WTC11 (cell line): Measurements from ENCODE around the gene SLC25A10. TPM values are rescaled to one million over a fixed set of nuclear protein-coding genes. Genes with fewer than 3 reads are reported as not detected.

Experiments
- ATAC-seq: fragments of 200-7000 bp; cut with Tn5 transposase; 2 replicates; pipeline ENCODE4 v1.10.0; 2021; ENCODE audit warnings: mild to moderate bottlenecking, moderate library complexity
- CTCF ChIA-PET: fragments of 300-600 bp; sonication (Branson Sonifier 250); formaldehyde crosslinking; loops from one replicate; lab custom pipeline; 2021; ENCODE audit warnings: antibody characterized with exemption; lab: Charles Lee
- POLR2A ChIA-PET: fragments of 350-600 bp; sonication (Branson Sonifier 250); formaldehyde crosslinking; loops from one replicate; lab custom pipeline; 2021; ENCODE audit warnings: antibody characterized with exemption; lab: Charles Lee
- DNase-seq: peaks from one replicate; pipeline ENCODE4 v3.0.0; 2021; ENCODE audit warnings: low spot score
- H3K27ac Mint-ChIP-seq: 2 replicates; pipeline ENCODE4 v1.8.0; 2021; ENCODE audit warnings: mixed read lengths
- H3K27me3 Mint-ChIP-seq: 2 replicates; pipeline ENCODE4 v1.8.0; 2021; ENCODE audit warnings: low read depth, mild to moderate bottlenecking, moderate library complexity, mixed read lengths
- H3K36me3 Mint-ChIP-seq: 2 replicates; pipeline ENCODE4 v1.8.0; 2021; ENCODE audit warnings: mixed read lengths
- H3K4me1 Mint-ChIP-seq: 2 replicates; pipeline ENCODE4 v1.8.0; 2022; ENCODE audit warnings: mixed read lengths
- H3K4me3 Mint-ChIP-seq: 2 replicates; pipeline ENCODE4 v1.8.0; 2021; ENCODE audit warnings: mild to moderate bottlenecking, moderate library complexity, mixed read lengths
- H3K9me3 Mint-ChIP-seq: 2 replicates; pipeline ENCODE4 v1.8.0; 2021; ENCODE audit warnings: mixed read lengths
- CREB1 ChIP-seq: sonication (generic); formaldehyde crosslinking; IDR thresholded peaks from 2 replicates; pipeline ENCODE4 v1.8.0; 2023; ENCODE audit warnings: mild to moderate bottlenecking, missing genetic modification reagents
- CREM ChIP-seq: sonication (generic); formaldehyde crosslinking; IDR thresholded peaks from 2 replicates; pipeline ENCODE4 v1.8.1; 2022; ENCODE audit warnings: mild to moderate bottlenecking, missing genetic modification reagents, moderate library complexity
- E2F1 ChIP-seq: sonication (generic); formaldehyde crosslinking; IDR thresholded peaks from 2 replicates; pipeline ENCODE4 v1.8.0; 2022; ENCODE audit warnings: mild to moderate bottlenecking, missing genetic modification reagents
- ELF4 ChIP-seq: sonication (generic); formaldehyde crosslinking; IDR thresholded peaks from 2 replicates; pipeline ENCODE4 v1.8.1; 2022; ENCODE audit warnings: low read depth, mild to moderate bottlenecking, moderate library complexity, missing genetic modification reagents
- ETV6 ChIP-seq: sonication (generic); formaldehyde crosslinking; IDR thresholded peaks from 2 replicates; pipeline ENCODE4 v1.8.1; 2022; ENCODE audit warnings: mild to moderate bottlenecking, missing genetic modification reagents
- FOXP1 ChIP-seq: sonication (generic); formaldehyde crosslinking; IDR thresholded peaks from 2 replicates; pipeline ENCODE4 v1.8.0; 2022; ENCODE audit warnings: missing genetic modification reagents, mild to moderate bottlenecking, moderate library complexity, borderline replicate concordance
- IRF1 ChIP-seq: sonication (generic); formaldehyde crosslinking; IDR thresholded peaks from 2 replicates; pipeline ENCODE4 v1.8.0; 2023; ENCODE audit warnings: missing genetic modification reagents
- MAX ChIP-seq: sonication (generic); formaldehyde crosslinking; IDR thresholded peaks from 2 replicates; pipeline ENCODE4 v1.8.0; 2022; ENCODE audit warnings: mild to moderate bottlenecking, missing genetic modification reagents
- MXD4 ChIP-seq: fragments of 250-450 bp; sonication (Bioruptor Pico); IDR thresholded peaks from 2 replicates; pipeline ENCODE4 v1.8.0; 2021; ENCODE audit warnings: mild to moderate bottlenecking, moderate library complexity, borderline replicate concordance
- NFATC4 ChIP-seq: fragments of 250-450 bp; sonication (Bioruptor Pico); IDR thresholded peaks from 2 replicates; pipeline ENCODE4 v1.9.0; 2021; ENCODE audit warnings: mild to moderate bottlenecking
- PRRX2 ChIP-seq: fragments of 250-450 bp; sonication (Bioruptor Pico); IDR thresholded peaks from 2 replicates; pipeline ENCODE4 v1.8.0; 2021; ENCODE audit warnings: mild to moderate bottlenecking
- SOX15 ChIP-seq: fragments of 250-450 bp; sonication (Bioruptor Pico); IDR thresholded peaks from 2 replicates; pipeline ENCODE4 v1.9.0; 2021; ENCODE audit warnings: mild to moderate bottlenecking
- ZBTB21 ChIP-seq: sonication (generic); formaldehyde crosslinking; IDR thresholded peaks from 2 replicates; pipeline ENCODE4 v1.8.1; 2023; ENCODE audit warnings: mild to moderate bottlenecking, missing genetic modification reagents, borderline replicate concordance
- total RNA-seq: library from RNA; stranded (reverse); gene quantifications from 3 replicates; pipeline ENCODE4 v1.2.3, GENCODE V29; 2021
- TF ChIP-seq, protein P1 (sequence below): fragments of 250-450 bp; sonication (Bioruptor Pico); IDR thresholded peaks from 2 replicates; pipeline ENCODE4 v1.8.0; 2021; ENCODE audit warnings: mild to moderate bottlenecking
- TF ChIP-seq, protein P2 (sequence below): sonication (generic); formaldehyde crosslinking; IDR thresholded peaks from 2 replicates; pipeline ENCODE4 v1.8.0; 2023; ENCODE audit warnings: mild to moderate bottlenecking, missing genetic modification reagents
- TF ChIP-seq, protein P3 (sequence below): fragments of 250-450 bp; sonication (Bioruptor Pico); IDR thresholded peaks from 2 replicates; pipeline ENCODE4 v1.9.0; 2021; ENCODE audit warnings: mild to moderate bottlenecking, borderline replicate concordance
- TF ChIP-seq, protein P4 (sequence below): sonication (generic); formaldehyde crosslinking; IDR thresholded peaks from 2 replicates; pipeline ENCODE4 v1.8.1; 2022; ENCODE audit warnings: mild to moderate bottlenecking, missing genetic modification reagents, moderate library complexity, borderline replicate concordance

The SLC25A10 gene
- total RNA-seq, 1 experiment from 2014 or later = 38.7 TPM

- TF ChIP-seq, protein P1, sequence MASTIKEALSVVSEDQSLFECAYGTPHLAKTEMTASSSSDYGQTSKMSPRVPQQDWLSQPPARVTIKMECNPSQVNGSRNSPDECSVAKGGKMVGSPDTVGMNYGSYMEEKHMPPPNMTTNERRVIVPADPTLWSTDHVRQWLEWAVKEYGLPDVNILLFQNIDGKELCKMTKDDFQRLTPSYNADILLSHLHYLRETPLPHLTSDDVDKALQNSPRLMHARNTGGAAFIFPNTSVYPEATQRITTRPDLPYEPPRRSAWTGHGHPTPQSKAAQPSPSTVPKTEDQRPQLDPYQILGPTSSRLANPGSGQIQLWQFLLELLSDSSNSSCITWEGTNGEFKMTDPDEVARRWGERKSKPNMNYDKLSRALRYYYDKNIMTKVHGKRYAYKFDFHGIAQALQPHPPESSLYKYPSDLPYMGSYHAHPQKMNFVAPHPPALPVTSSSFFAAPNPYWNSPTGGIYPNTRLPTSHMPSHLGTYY = no peak
- no peak for TF ChIP-seq E2F1 (CRISPR knock-in tag)
- TF ChIP-seq CREM = no peak
Measured at GRCh38 chr17:81695211-81695610, 16.9 kb upstream of the SLC25A10 start (continued).

DNA sequence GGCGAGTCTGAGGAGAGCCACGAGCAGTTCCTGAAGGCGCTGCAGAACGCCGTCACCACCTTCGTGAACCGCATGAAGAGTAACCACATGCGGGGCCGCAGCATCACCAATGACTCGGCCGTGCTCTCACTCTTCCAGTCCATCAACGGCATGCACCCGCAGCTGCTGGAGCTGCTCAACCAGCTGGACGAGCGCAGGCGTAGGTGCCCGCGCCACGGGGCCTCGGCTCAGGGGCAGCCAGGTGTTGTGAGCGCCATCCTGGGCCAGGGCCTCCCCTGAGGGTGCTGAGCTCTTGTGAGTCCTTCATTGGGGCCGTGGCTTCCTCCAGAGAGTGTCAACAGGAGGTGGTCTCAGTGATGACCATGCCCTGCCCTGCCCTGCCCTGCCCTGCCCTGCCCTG, 16.3 kb upstream of the SLC25A10 start:
- POLR2A ChIA-PET = no interaction called here
- Mint-ChIP-seq H3K9me3 (no peaks in the 10 kb centered on the region), H3K27ac (no peak overlapping the region)

DNA sequence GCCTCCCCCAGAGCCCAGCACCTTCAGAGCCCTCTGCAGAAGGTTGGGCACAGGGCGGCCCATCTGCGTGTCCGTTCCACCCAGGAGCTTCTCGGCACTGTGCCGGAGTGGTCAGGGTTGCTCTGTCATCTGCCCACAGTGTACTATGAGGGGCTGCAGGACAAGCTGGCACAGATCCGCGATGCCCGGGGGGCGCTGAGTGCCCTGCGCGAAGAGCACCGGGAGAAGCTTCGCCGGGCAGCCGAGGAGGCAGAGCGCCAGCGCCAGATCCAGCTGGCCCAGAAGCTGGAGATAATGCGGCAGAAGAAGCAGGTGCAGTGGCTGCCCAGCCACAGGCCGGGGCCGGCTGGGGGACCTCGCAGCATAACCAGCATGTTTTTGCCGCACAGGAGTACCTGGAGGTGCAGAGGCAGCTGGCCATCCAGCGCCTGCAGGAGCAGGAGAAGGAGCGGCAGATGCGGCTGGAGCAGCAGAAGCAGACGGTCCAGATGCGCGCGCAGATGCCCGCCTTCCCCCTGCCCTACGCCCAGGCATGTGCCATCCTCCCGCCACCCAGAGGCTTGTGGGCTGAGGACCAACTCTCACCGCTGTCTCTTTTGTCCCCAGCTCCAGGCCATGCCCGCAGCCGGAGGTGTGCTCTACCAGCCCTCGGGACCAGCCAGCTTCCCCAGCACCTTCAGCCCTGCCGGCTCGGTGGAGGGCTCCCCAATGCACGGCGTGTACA, 15.7 kb upstream of the SLC25A10 start:
- DNase-seq = no peak
- no peak overlapping the region for H3K4me3 Mint-ChIP-seq
- H3K9me3 Mint-ChIP-seq = no peaks in the 10 kb centered on the region
- no peaks in the 10 kb centered on the region for H3K27me3 Mint-ChIP-seq
- no peak for ATAC-seq
- H3K4me1 Mint-ChIP-seq = peaks cover 4% of the 10 kb centered on the region; the same call in 1 of the 2 replicates
- peaks cover 36% of the 10 kb centered on the region for H3K36me3 Mint-ChIP-seq
- ChIA-PET CTCF (interaction anchor here (0.6 to 1.8 kb wide), 2 partner anchors 15 to 21 kb away, joined by 5 to 9 read pairs; no protein-coding TSS in a partner anchor), POLR2A (no interaction called here)
- no peak overlapping the region for H3K27ac Mint-ChIP-seq
- TF ChIP-seq, protein P2, sequence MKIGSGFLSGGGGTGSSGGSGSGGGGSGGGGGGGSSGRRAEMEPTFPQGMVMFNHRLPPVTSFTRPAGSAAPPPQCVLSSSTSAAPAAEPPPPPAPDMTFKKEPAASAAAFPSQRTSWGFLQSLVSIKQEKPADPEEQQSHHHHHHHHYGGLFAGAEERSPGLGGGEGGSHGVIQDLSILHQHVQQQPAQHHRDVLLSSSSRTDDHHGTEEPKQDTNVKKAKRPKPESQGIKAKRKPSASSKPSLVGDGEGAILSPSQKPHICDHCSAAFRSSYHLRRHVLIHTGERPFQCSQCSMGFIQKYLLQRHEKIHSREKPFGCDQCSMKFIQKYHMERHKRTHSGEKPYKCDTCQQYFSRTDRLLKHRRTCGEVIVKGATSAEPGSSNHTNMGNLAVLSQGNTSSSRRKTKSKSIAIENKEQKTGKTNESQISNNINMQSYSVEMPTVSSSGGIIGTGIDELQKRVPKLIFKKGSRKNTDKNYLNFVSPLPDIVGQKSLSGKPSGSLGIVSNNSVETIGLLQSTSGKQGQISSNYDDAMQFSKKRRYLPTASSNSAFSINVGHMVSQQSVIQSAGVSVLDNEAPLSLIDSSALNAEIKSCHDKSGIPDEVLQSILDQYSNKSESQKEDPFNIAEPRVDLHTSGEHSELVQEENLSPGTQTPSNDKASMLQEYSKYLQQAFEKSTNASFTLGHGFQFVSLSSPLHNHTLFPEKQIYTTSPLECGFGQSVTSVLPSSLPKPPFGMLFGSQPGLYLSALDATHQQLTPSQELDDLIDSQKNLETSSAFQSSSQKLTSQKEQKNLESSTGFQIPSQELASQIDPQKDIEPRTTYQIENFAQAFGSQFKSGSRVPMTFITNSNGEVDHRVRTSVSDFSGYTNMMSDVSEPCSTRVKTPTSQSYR (CRISPR knock-in tag) = no peak
- TF ChIP-seq MXD4 (CRISPR knock-in tag) = no peak
- no peak for TF ChIP-seq ZBTB21 (CRISPR knock-in tag)
- no peak for TF ChIP-seq PRRX2
- no peak for TF ChIP-seq NFATC4
- TF ChIP-seq ETV6 (CRISPR knock-in tag) = no peak
- TF ChIP-seq ELF4 (CRISPR knock-in tag) = no peak

More for the DNA sequence above, 16.3 kb upstream of the SLC25A10 start:
- peaks cover under 1% of the 10 kb centered on the region; the same call in 1 of the 2 replicates for H3K4me1 Mint-ChIP-seq
- DNase-seq (no peak), ATAC-seq (no peak)
- TF ChIP-seq MAX = no peak
- TF ChIP-seq, protein P3, sequence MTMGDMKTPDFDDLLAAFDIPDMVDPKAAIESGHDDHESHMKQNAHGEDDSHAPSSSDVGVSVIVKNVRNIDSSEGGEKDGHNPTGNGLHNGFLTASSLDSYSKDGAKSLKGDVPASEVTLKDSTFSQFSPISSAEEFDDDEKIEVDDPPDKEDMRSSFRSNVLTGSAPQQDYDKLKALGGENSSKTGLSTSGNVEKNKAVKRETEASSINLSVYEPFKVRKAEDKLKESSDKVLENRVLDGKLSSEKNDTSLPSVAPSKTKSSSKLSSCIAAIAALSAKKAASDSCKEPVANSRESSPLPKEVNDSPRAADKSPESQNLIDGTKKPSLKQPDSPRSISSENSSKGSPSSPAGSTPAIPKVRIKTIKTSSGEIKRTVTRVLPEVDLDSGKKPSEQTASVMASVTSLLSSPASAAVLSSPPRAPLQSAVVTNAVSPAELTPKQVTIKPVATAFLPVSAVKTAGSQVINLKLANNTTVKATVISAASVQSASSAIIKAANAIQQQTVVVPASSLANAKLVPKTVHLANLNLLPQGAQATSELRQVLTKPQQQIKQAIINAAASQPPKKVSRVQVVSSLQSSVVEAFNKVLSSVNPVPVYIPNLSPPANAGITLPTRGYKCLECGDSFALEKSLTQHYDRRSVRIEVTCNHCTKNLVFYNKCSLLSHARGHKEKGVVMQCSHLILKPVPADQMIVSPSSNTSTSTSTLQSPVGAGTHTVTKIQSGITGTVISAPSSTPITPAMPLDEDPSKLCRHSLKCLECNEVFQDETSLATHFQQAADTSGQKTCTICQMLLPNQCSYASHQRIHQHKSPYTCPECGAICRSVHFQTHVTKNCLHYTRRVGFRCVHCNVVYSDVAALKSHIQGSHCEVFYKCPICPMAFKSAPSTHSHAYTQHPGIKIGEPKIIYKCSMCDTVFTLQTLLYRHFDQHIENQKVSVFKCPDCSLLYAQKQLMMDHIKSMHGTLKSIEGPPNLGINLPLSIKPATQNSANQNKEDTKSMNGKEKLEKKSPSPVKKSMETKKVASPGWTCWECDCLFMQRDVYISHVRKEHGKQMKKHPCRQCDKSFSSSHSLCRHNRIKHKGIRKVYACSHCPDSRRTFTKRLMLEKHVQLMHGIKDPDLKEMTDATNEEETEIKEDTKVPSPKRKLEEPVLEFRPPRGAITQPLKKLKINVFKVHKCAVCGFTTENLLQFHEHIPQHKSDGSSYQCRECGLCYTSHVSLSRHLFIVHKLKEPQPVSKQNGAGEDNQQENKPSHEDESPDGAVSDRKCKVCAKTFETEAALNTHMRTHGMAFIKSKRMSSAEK (CRISPR knock-in tag) = no peak
- TF ChIP-seq, protein P4, sequence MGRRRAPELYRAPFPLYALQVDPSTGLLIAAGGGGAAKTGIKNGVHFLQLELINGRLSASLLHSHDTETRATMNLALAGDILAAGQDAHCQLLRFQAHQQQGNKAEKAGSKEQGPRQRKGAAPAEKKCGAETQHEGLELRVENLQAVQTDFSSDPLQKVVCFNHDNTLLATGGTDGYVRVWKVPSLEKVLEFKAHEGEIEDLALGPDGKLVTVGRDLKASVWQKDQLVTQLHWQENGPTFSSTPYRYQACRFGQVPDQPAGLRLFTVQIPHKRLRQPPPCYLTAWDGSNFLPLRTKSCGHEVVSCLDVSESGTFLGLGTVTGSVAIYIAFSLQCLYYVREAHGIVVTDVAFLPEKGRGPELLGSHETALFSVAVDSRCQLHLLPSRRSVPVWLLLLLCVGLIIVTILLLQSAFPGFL = no peak
- TF ChIP-seq IRF1 (CRISPR knock-in tag) = no peak
- no peak for TF ChIP-seq FOXP1 (CRISPR knock-in tag)
- TF ChIP-seq ZBTB21 (CRISPR knock-in tag) = no peak
- no peak for TF ChIP-seq SOX15 (CRISPR knock-in tag)
- TF ChIP-seq CREB1 (CRISPR knock-in tag) = no peak
- no peaks in the 10 kb centered on the region for H3K27me3 Mint-ChIP-seq
- CTCF ChIA-PET = interaction anchor here (1.8 kb wide), 1 partner anchor 20 kb away, joined by 9 read pairs; no protein-coding TSS in a partner anchor
- peaks cover 34% of the 10 kb centered on the region for H3K36me3 Mint-ChIP-seq
- no peak overlapping the region for H3K4me3 Mint-ChIP-seq
